Hepatocyte (in vitro differentiated cells): ENCODE measurements around the gene DCAF7. TPM values are rescaled to one million over a fixed set of nuclear protein-coding genes. Genes with fewer than 3 reads are reported as not detected.

ENCODE experiments used
- DNase-seq: peaks from one replicate; pipeline ENCODE4 v3.0.0-alpha.2; 2016; ENCODE audit warnings: low spot score
- H2AFZ ChIP-seq: fragments of 200-600 bp; sonication (generic); 2 replicates; pipeline ENCODE4 v1.6.0; 2016; ENCODE audit warnings: antibody characterized with exemption, mild to moderate bottlenecking
- H3K27ac ChIP-seq: fragments of 200-600 bp; sonication (generic); 2 replicates; pipeline ENCODE4 v1.5.1; 2016; ENCODE audit warnings: mild to moderate bottlenecking
- H3K27me3 ChIP-seq: fragments of 200-600 bp; sonication (generic); 2 replicates; pipeline ENCODE4 v1.6.1; 2016
- H3K36me3 ChIP-seq: fragments of 200-600 bp; sonication (generic); replicated peaks from 2 replicates; pipeline ENCODE4 v1.5.1; 2016; ENCODE audit warnings: low read depth; ENCODE audit not compliant: insufficient read depth
- H3K4me1 ChIP-seq: fragments of 200-600 bp; sonication (generic); 2 replicates; pipeline ENCODE4 v1.5.1; 2016; ENCODE audit warnings: mild to moderate bottlenecking, moderate library complexity; ENCODE audit not compliant: insufficient read depth
- H3K4me2 ChIP-seq: fragments of 200-600 bp; sonication (generic); 2 replicates; pipeline ENCODE4 v1.6.0; 2016
- H3K4me3 ChIP-seq: fragments of 200-600 bp; sonication (generic); 2 replicates; pipeline ENCODE4 v1.5.1; 2016; ENCODE audit warnings: mild to moderate bottlenecking
- H3K79me2 ChIP-seq: fragments of 200-600 bp; sonication (generic); 2 replicates; pipeline ENCODE4 v1.6.0; 2017; ENCODE audit warnings: mild to moderate bottlenecking
- H3K9me2 ChIP-seq: fragments of 200-600 bp; sonication (generic); replicated peaks from 2 replicates; pipeline ENCODE4 v1.6.0; 2017; ENCODE audit warnings: mild to moderate bottlenecking; ENCODE audit not compliant: insufficient read depth
- H3K9me3 ChIP-seq: fragments of 200-600 bp; sonication (generic); 2 replicates; pipeline ENCODE4 v1.5.1; 2016; ENCODE audit warnings: low read depth, mild to moderate bottlenecking
- H4K20me1 ChIP-seq: fragments of 200-600 bp; sonication (generic); 2 replicates; pipeline ENCODE4 v1.6.0; 2016; ENCODE audit warnings: mild to moderate bottlenecking; ENCODE audit not compliant: insufficient read depth, poor library complexity, severe bottlenecking
- EZH2 ChIP-seq: fragments of 200-600 bp; sonication (generic); IDR thresholded peaks from 2 replicates; pipeline ENCODE4 v1.6.1; 2016; ENCODE audit warnings: antibody characterized with exemption, mild to moderate bottlenecking, borderline replicate concordance
- EZH2phosphoT487 ChIP-seq: fragments of 200-600 bp; sonication (generic); IDR thresholded peaks from one replicate; pipeline ENCODE4 v1.6.1; 2018; ENCODE audit warnings: antibody characterized with exemption, mild to moderate bottlenecking, low read depth, moderate library complexity; ENCODE audit not compliant: unreplicated experiment, severe bottlenecking
- WGBS: methylation state at CpG from one replicate; pipeline ENCODE4 v1.1.6; 2016; ENCODE audit warnings: low lambda C conversion rate; ENCODE audit errors: missing lambda C conversion rate; 5-methylcytosine and 5-hydroxymethylcytosine counted together
- polyA plus RNA-seq: library from polyadenylated mRNA; unstranded; fragments of >200 nt; fragmentation: Nextera tagmentation; extraction: Ambion mirVana; gene quantifications from 2 replicates; pipeline ENCODE4 v1.2.1, GENCODE V29; 2016
- total RNA-seq: library from RNA; depleted of rRNA; stranded (reverse); fragments of >200 nt; gene quantifications from 2 replicates; pipeline ENCODE4 v1.2.3, GENCODE V29; 2014
- TF ChIP-seq, protein P1 (sequence below): fragments of 200-600 bp; sonication (generic); IDR thresholded peaks from 2 replicates; pipeline ENCODE4 v1.5.1; 2016; ENCODE audit warnings: antibody characterized with exemption, mild to moderate bottlenecking; ENCODE audit not compliant: poor library complexity

The DCAF7 gene
- total and polyA plus RNA-seq, 2 experiments from 2014 or later, result 53.0 to 56.5 TPM

DNA sequence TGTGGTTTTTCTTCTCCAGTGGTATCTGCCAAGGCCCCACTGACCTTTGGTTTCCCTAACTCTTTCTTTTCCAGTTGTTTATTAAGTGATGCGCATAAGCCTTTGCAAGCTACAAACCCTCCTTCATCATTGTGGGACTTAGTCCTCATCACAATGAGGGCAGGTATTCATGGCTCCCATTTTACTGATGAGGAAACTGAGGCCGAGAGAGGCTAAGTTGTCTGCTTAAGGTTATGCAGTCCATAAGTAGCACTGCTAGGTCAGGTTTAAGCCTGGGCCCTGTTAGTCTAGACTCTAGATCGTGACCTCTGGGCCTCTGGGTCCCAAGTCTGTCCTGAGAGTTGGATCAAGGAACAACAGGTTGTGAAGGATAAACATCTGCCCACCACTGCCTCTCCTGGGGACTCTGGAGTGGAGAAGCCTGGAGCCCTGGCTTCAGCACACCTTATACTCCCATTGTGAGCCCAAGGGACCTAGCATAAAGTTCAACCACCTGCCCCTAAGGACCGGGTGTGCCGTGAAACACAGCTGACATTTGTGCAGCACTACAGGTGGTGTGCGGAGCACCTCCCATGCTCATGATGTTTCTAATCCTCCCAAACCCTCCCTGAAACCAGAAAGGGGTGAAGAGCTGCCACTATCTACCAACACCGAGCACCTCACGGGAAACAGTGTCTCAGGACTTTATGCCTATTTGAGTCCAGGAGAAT lies 32.3 kb upstream of the DCAF7 start:
- no peak for TF ChIP-seq EZH2
- TF ChIP-seq, protein P1, sequence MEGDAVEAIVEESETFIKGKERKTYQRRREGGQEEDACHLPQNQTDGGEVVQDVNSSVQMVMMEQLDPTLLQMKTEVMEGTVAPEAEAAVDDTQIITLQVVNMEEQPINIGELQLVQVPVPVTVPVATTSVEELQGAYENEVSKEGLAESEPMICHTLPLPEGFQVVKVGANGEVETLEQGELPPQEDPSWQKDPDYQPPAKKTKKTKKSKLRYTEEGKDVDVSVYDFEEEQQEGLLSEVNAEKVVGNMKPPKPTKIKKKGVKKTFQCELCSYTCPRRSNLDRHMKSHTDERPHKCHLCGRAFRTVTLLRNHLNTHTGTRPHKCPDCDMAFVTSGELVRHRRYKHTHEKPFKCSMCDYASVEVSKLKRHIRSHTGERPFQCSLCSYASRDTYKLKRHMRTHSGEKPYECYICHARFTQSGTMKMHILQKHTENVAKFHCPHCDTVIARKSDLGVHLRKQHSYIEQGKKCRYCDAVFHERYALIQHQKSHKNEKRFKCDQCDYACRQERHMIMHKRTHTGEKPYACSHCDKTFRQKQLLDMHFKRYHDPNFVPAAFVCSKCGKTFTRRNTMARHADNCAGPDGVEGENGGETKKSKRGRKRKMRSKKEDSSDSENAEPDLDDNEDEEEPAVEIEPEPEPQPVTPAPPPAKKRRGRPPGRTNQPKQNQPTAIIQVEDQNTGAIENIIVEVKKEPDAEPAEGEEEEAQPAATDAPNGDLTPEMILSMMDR, result no peak
- no peak for TF ChIP-seq EZH2phosphoT487
- 76% methylated on average over 8 of the region's 8 CpGs for WGBS
- DNase-seq, result no peak
- H3K4me1 ChIP-seq, result peaks cover 3% of the 10 kb centered on the region
- H3K27me3 ChIP-seq, result peaks cover 5% of the 10 kb centered on the region
- no peak overlapping the region for H3K4me3 ChIP-seq
- H3K9me2 ChIP-seq, result no peaks in the 10 kb centered on the region
- no peaks in the 10 kb centered on the region for H3K79me2 ChIP-seq
- no peak overlapping the region for H3K4me2 ChIP-seq
- no peak overlapping the region for H3K27ac ChIP-seq
- no peak overlapping the region for H2AFZ ChIP-seq
- no peaks in the 10 kb centered on the region for H4K20me1 ChIP-seq
- no peaks in the 10 kb centered on the region for H3K36me3 ChIP-seq
- no peaks in the 10 kb centered on the region for H3K9me3 ChIP-seq

GRCh38 chr17:63519116-63519881 lies 31.0 kb upstream of the DCAF7 start:
- Histone ChIP-seq H3K4me3 (no peak overlapping the region), H3K4me1 (peaks cover 3% of the 10 kb centered on the region), H3K9me3 (no peaks in the 10 kb centered on the region), H4K20me1 (no peaks in the 10 kb centered on the region), H3K4me2 (no peak overlapping the region), H3K27me3 (peaks cover 13% of the 10 kb centered on the region), H3K9me2 (no peaks in the 10 kb centered on the region), H3K27ac (peak overlapping the region; percentile 25), H3K36me3 (no peaks in the 10 kb centered on the region), H2AFZ (no peak overlapping the region), H3K79me2 (no peaks in the 10 kb centered on the region)
- WGBS, result 71% methylated on average over 1 of the region's 1 CpG
- DNase-seq, result no peak
- TF ChIP-seq EZH2phosphoT487 (no peak), EZH2 (no peak)
- TF ChIP-seq, protein P1, result no peak

DNA sequence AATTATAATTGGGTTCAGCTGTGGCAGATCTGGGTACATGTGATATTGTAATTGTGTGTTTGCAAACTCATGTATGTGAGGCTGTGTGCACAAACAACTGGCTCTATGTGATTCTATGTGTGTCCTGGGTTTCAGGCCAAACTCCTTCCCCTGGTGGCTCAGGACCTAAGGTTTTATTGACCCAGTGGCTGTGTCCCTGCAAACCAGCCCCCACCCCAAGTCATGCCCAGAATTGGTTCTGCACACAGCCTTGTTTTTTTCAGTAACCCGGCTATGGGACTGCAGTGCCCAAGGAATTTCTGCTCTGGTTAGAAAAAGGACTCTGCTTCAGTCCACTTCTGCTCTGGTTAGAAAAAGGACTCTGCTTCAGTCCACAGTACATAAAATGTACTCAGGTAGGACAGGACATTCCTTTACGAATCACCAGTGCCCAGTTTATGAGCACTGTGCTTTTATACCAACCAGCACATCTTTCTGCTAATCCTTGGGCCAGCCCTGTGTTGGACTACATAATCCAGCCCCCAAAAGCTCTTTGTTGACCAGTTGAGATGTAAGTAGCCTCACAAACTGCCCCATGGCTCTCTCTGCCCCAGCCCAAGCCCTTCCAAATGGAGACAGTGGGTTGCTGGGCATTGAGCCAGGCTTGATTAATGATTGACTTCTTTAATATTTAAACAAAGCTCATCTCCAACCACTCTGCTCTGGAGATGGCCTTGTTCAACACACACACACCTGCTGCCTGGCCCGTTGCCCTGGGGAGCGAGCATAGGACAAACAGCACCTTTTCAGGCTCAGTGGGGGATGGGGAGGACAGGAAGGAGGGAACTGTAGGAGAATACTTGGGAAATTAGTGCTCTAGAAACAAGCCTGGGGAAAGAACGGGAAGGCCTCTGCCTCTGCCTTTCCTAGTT lies 30.1 kb upstream of the DCAF7 start:
- H3K9me2 ChIP-seq, result no peaks in the 10 kb centered on the region
- TF ChIP-seq EZH2 (no peak), EZH2phosphoT487 (no peak)
- TF ChIP-seq, protein P1, result no peak
- no peaks in the 10 kb centered on the region for H3K9me3 ChIP-seq
- no peaks in the 10 kb centered on the region for H3K79me2 ChIP-seq
- peak overlapping the region; percentile 24 for H3K4me2 ChIP-seq
- WGBS, result 42% methylated on average over 5 of the region's 5 CpGs
- no peak overlapping the region for H2AFZ ChIP-seq
- peaks cover 3% of the 10 kb centered on the region for H3K4me1 ChIP-seq
- H3K27me3 ChIP-seq, result peaks cover 16% of the 10 kb centered on the region
- H3K36me3 ChIP-seq, result no peaks in the 10 kb centered on the region
- no peaks in the 10 kb centered on the region for H4K20me1 ChIP-seq
- peak overlapping the region; percentile 25 for H3K27ac ChIP-seq
- DNase-seq, result peak; percentile 78
- no peak overlapping the region for H3K4me3 ChIP-seq
